HG03103 (cell line): ENCODE data around the gene MPST.

Experiments used
- ATAC-seq: cut with Tn5 transposase; IDR thresholded peaks from one replicate; pipeline ENCODE4 v1.9.1; 2021; ENCODE audit warnings: low read depth; ENCODE audit not compliant: unreplicated experiment

Gene MPST

DNA sequence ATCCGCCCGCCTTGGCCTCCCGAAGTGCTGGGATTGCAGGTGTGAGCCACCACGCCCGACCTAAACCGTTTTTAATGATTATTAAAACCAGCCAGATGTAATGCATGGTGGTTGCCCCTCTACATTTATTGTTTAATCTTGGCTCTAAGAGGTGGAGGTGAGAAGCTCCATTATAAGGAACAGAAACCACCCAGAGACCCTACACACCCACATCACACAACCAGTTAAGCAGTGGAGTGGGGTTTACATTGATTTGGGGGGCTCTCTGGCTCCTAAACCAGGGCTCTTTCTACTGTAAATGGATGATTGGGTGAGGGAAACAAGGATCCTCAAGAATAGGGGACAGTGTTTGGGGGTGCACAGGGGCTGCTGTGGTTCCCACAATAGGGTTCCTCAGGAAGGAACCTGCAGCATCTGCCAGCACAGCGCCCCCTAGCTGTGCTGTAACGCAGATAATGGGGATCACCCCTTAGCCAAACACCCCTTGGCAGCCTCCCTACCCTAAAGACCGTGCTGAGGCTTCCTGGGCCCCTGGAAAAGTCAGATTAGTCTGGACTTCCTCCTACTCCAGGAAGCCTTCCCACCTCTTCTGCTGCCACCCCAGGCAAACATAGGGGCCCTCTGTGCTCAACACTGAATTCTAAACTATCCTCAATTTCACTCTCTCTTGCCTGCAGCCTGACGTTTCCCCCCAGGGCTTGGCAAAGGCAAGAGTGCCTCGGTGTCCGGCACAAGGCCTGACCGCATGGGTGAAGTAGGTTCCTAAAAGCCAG is 2.4 kb downstream of the MPST start:
- ATAC-seq = no peak

DNA sequence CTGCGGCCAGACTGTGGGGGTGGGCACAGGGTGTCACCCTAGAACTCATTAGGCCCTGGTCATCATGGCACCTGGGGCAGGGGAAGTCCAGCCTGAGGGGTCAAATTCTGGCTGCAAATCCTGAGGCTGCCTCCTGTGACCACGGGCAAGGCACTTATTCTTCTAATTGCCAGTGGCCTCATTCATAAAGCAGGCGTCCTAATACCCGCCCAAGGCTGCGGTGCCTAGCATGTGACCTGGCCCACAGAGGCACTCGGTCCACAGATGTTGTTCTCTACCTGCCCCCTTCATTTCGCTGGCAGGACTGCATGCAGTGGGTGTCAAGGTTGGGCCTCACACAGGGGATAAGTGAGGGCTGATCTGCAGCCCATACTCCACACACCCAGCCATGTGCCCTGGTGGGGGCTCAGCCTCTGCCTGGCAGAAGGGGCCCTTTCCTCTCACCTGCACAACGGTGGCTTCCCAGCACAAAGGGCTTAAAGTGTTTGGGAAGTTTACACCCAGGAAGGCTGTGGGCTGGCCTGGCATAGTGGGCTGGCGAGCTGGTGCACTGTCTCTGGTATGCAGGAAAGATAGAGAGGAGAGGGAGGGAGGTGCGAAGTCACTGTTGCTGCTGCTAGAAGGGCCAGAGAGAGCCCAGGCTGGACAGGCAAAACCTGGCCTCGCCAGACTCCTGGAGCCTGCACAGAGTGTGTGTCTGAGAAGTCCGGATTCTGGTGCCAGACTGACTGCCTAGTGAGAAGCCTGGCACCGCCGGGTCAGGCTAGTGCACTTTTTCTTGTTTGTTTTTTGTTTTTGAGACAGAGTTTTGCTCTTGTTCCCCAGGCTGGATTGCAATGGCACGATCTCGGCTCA is 3.2 kb downstream of the MPST start:
- ATAC-seq = no peak

DNA sequence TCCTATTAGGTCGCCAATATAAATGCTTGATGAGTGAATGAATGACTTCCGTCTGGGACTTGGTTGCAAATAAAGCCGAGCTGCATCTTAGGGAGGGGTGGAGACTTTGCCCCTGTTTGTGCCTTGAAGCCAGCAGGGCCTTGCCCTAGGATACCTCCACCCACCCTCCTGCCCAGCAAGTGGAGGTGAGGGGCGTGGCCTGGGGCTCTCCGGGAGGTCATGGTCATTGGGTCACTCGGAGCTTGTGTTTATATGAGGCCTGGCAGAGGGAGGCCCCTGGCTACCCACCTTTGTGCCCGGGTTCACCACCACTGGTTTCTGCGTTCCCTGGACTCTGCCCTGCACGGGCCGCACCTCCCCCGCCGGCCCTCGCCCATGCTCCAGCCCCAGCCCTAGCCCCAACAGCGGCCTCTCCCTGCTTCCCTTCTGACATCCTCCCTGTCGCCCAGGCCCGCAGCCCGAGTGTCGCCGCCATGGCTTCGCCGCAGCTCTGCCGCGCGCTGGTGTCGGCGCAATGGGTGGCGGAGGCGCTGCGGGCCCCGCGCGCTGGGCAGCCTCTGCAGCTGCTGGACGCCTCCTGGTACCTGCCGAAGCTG is 4.3 kb downstream of the MPST start:
- no peak for ATAC-seq

DNA sequence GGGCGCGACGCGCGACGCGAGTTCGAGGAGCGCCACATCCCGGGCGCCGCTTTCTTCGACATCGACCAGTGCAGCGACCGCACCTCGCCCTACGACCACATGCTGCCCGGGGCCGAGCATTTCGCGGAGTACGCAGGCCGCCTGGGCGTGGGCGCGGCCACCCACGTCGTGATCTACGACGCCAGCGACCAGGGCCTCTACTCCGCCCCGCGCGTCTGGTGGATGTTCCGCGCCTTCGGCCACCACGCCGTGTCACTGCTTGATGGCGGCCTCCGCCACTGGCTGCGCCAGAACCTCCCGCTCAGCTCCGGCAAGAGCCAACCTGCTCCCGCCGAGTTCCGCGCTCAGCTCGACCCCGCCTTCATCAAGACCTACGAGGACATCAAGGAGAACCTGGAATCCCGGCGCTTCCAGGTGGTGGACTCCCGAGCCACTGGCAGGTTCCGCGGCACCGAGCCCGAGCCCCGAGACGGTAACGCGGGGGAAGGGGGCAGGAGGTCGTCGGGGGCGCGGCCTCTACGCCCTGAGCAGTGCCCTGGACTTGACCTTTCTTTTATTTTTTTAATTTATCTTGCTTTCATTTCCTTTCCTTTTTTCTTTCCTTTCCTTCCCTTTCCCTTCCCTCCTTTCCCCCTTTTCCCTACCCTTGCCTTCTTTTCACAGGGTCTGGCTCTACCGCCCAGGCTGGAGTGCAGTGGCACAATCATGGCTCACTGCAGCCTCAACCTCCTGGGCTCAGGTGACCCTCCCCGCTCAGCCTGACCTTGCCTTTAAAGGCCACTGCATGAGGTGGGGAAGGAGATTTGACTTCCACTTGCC is 5.0 kb downstream of the MPST start:
- no peak for ATAC-seq

DNA sequence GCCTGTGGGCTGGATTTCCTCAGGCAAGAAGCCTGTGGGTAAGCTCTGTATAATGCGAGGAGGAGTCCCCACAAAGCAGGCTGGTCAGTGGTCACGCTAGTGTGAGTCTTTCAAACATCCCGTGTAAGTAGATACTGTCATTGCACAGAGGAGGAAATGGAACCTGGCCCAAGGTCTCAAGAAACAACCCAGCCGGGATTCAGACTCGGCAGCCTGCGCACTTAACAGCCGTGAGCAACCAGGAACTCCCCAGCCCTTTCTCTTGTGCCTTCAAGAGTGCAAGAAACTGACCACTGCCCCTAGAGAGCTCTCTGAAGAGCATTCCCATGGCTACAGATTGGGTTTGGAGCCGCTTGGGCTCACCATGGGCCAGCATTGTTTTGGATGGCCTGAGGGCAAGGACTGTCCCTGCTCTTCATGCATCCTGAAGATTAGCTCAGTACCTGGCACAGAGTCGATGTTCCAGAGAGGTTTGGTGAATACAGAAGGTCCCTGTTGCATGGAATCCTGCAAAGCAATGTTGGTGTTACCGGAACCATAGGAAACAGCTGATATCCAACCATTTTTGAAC is 6.0 kb downstream of the MPST start:
- no peak for ATAC-seq

DNA sequence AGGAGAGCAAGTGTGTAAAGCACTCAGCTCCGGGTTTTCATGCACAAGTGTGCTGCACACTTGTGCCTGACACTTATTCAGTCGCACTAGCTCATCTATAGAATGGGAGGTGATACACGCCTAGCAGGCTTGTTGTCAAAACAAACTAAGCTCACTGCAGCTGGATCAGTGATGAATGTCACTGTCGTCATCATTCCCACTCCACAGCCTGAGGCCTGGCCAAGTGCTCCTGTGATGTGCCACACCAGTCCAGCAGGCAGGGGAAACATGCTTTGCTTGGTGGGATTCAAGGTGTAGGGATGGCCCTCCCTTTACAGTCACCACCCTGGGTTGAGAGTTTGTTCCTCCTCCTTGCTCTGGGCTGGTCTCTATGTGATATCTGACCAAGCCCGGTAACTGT is 6.8 kb downstream of the MPST start:
- ATAC-seq = no peak

DNA sequence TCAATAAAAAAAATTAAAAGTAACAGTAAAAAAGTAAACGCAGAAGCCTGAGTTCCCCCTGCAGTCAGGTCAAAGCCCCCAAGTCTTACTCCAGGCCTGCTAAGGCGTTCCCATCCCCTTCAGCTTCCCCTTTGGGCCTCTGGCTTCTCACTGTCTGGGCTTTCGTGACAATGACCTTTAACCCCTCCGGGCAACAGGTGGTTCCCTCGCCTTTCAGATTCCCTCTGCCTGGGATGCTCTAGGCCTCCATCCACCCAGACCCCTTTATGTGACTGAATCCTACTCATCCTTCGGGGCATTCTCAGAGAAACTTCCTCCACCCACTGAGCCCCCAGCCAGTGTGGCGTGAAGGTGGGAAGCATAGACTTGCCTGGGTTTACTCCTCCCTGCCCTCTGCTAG is 8.0 kb downstream of the MPST start:
- ATAC-seq = no peak

DNA sequence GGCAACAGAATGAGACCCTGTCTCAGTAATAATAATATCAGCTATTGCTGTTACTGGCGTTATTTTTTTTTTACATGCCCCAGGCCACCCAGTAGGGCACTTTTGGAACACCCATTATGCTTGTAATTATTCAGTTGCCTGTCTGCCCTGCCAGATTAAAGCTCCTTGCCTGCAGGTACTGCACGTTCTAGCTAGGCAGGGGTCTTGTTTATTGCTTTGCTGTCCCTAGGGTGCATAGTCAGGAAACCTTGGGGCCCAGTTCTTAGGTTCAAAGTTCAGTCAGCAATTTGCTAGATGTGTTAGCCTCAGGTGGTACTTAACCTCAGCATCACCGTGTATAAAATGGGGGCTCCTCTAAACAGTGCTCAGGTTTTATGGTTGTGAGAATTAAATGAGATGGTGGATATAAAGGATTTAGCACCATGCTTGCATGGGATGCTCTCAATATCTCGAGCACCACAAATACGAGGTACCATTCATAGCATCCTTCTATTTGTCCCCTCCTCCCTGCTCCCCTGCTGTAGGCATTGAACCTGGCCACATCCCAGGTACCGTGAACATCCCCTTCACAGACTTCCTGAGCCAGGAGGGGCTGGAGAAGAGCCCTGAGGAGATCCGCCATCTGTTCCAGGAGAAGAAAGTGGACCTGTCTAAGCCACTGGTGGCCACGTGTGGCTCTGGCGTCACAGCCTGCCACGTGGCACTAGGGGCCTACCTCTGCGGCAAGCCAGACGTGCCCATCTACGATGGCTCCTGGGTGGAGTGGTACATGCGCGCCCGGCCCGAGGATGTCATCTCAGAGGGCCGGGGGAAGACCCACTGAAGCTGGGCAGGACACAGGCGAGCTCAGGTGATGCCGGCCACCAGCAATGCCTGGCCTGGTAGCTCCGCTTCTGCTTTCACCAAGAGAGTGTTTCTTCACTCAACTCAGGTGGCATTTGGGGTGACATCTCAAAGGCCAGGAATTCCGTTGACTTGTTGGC is 9.4 kb downstream of the MPST start:
- no peak for ATAC-seq

DNA sequence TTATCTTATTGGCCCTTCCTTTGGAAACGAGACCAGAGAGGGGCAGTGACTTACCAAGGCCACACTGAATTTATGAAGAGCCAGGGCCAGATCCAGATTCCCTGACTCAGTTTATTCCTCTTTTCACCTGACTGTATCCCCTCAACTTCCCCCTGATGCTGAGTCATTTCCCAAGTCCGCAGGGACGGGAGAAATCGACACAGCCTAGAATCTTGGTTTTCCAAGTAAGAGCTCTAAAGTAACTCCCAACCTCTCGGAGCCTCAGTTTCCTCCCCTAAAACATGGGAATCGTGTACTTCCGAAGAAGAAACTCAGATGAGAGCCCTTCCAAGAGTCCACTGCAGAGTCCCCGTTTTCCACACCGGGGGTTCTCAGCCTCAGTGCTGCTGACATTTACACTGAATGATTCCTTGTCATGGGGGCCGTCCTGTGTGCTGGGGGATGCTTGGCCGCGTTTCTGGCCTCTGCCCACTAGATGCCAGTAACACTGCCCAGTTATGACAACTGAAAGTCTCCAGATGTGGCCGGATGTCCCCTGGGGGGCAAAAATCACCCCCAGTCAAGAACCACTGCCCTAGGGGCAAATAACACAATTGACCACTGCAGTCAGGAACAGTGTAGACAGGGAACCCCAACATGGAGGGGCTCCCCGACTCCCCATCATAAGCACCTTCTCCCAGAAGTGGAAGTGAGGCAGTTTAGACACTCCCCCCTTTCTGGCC is 11.2 kb downstream of the MPST start:
- no peak for ATAC-seq

DNA sequence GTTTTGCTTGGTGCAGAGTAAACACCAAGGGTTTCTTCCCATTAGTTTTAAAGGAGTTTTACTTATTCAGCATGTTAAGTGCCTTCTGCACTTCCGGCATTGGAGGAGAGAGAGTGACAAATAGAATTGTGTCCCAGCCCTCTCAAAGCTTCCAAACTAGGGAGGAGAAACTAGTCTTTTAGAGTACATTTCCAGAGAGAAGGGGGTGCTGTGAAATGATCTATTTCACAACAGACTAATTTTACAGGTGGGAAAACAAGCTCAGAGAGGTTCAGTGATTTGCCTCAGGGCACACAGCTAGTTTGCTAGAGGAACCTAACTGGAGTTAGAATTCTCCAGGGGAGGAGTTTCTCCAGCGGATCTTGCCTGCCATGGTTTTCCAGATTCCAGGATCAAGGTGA is 12.6 kb downstream of the MPST start:
- ATAC-seq = no peak

DNA sequence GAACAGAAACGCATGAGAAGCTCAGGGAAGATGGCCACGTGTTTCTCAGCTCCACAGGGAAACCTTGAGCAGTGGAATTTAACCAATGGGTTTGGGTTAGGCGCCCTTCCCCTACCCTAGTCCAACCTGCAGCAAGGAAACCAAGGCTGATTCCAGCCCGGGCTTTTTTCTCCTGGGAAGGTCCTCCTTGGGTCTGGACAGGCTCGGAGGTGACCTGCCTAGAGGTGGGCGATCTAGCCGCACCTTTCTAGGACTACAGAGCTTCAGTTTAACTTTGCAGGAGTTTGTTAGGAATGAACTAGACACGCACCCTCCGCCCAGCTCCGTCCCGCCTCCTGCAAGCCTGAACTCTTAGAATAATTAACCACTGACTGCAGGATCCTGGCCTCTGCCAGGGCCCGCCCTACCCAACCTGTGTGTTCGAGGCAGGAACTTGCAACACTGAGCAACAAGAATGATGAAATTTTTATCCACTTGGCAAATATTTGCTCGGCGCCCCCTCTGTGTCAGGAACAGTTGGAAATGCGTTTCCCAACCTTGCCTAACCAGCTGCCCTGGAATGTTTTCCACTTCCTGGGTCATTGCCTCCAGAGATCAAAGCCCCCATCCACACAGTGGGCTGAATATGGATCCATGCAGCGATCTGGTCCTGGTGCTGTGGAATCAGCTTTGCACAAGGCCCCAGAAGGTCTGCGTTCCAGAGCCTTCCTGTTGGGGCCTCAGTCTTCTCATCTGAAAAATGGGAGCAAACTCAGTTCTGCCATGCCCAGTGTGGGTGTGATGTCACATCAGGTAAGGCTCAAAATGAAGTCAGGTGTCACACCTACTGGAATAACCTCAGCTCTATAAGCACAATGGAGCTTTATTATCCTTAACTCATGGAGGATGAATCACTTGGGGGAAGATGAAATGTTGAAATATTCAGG is 13.3 kb downstream of the MPST start:
- ATAC-seq = no peak

DNA sequence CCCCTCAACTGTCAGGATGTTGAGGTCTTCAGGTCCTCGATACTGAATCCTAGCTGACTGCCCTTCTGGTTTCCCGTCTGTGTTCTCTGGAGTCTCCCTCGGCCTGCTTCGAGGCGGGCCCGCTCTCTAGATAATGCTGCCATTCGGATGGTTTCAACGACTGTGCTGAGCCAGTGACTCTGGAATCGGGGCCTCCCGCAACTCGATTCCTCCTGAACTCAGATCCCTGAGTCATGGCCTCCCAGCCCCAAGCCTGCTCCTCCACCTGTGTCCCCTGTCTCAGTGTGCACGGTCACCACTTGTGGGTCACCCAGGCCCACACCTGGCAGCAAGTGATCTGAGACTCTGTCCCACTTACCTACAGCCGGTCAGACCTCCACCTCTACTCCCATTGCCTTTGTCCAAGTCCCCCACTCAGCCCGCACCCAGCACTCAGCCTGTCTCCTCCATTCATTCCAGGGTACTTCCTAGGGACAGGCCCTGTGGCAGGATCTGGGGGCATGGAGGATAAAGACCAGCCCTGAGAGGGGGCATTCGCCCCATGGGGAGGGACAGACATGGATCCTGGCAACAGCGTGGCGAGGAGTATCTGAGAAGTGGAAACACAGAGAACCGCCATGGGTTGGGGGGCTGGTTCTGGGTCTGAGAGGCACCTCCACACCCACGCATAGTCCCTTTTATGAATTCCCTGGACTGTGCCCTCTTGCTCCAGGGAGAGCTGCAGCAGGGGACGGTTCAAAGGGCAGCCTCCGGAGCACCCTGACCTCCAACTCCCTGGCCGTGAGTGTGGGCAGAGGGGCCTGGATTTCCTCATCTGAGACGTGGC is 14.3 kb downstream of the MPST start:
- ATAC-seq = no peak

DNA sequence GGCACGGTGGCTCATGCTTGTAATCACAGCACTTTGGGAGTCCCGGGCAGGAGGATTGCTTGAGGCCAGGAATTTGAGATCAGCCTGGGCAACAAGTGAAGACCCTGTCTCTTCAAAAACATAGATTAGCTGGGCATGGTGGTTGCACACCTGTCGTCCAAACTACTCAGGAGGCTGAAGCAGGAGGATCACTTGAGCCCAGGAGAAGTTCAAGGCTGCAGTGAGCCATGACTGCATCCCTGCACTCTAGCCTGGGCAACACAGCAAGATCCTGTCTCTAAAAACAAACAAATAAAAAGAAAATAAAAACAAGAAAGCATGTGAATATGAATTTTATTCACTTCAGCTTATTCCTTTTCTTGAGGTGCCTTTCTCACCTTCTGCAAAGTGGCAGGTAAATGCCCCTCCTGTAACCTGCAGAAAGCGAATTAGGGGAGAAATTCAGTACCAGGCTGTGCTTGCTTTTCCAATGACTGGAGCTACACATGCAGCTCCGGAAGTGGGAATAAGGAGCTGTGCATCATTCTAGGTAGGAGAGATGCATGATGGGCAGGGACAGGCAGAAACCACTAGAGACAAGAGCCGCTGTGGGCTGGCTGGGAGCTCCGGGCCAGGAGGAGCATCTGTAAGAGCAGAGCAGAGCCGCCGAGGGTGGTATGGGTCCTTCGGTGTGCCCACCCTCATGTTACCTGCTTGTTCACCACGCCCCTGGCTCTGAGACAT is 17.3 kb downstream of the MPST start:
- ATAC-seq = no peak

DNA sequence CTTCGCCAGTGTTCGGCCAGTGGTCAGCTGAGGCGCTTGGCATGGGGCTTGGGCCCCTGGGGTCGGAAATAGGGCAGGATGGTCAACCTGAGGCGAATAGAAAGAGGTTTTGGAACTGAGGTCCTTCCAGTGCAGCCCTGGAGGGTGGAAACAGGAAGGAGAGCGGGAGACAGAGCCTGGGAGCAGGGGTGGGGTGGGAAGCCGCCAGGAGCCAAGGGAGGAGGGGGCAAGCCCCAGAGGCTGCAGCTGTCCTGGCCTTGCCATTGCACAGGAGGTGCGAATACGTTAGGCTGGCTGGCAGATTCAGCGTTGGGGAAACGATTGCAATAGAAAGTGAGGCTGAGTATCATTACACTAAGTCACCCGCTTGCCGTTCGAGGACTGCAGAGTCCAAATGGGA is 18.1 kb downstream of the MPST start:
- ATAC-seq = no peak

DNA sequence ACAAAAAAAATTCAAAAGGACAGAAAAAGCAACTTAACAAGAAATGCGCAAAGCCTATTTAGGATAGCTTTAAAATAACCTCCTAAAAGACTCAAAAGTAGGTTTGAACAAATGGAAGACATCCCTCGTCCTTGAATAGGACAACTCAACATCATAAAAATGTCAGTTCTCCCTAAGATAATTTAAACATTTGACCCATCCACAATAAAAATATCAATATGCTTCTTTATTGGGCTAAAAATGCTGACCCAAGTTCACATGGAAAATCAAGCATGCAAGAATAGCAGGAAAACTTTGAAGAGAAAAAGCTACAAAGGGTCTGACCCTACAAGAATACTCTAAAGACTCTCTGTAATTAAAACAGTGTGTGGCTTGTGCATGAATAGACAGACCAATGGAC is 19.9 kb downstream of the MPST start:
- no peak for ATAC-seq

DNA sequence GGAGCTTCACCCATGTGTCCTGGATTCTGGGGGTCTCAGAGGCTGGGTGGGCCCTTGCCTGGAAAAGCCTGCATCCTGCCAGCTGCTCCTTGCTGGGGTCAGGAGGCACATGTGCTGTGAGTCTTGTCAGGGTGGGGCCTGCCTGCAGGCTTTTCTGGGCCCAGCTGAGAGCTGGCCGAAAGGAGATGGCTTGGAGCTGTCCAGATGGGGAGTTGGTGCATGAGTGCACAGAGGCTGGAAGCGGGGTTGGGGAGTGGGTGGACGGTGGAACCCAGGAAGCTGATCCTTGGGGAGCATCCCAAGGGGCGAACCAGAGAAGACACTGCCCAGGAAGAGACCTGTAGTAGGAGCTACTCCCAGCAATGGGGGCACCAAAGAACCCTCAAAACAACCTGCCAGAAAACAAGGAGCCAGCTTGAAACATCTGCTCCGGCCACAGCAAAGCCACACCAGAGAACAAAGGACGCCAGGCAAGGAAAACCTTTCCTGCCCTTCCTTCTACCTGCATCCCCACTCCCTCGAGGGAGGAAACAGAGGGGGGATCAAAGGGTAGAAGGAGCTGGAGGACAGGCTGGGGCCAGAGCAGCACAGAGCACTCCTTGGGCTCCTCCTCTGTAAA is 23.8 kb downstream of the MPST start:
- ATAC-seq = no peak
